HG02943 (cell line): ENCODE measurements around the gene PHACTR1.

Experiments used
- ATAC-seq: cut with Tn5 transposase; IDR thresholded peaks from one replicate; pipeline ENCODE4 v1.9.1; 2021; ENCODE audit warnings: mild to moderate bottlenecking, low read depth, moderate library complexity; ENCODE audit not compliant: unreplicated experiment

The PHACTR1 gene

GRCh38 chr6:13172291-13172690, 455.7 kb downstream of the PHACTR1 start:
- no peak for ATAC-seq

DNA sequence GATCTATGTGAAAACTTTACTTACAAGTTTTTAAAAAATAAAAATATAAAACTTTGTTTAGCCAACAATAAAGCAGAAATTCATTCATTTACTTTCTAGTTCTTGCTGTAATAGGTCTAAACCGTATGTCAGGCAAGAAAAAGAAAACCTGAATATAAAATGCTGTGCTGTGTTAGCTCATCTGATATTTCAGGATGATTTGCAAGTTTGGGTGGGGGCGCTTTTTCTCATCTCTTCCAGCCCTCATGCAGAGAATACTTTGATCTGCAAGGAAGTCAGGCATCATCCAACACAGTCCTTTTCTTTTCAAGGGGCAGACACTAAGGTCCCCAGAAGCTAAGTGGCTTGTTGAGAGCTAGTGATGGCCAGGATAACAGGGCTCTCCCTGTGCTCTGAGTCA, 458.5 kb downstream of the PHACTR1 start:
- no peak for ATAC-seq

GRCh38 chr6:13175759-13176158, 459.2 kb downstream of the PHACTR1 start:
- ATAC-seq = no peak

DNA sequence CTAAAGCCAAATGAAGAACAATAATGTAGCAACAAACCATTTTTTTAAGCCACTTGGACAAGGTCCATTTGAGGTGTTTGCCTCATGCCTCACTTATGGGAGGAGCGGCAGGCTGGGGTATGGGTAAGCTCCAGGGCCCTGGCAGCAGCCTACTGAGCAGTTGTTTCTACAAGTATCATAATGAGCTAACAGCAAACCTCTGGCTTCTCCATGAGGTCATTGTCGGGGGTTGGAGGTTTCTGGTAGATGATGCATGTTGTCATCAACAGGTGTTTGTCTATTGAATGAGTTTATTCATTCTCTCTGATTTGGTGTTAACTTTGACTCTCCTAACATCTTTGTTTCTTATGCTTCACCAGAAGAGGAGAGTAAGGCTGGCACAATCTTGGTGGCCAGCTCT, 461.1 kb downstream of the PHACTR1 start:
- no peak for ATAC-seq

- ATAC-seq = no peak
Observed at GRCh38 chr6:13178107-13178506, 461.5 kb downstream of the PHACTR1 start.

DNA sequence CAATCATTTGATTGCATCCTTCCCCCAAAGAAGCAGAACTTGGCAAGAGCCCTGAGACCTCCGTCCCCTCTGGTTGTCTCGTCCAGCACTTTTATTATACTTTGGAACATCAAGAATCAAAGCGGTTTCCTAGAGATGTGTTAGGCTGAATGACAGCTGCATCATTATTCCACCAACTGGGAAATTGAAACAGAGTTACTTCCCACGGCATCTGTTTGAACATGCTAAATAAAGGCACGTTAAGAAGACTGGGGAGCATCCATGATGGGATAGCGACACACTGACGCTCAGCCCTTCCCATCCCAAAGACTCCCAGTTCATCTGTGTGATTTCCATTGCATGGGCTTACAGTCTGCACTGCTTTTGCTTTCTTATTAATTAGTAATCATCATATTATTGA, 464.0 kb downstream of the PHACTR1 start:
- ATAC-seq = no peak

DNA sequence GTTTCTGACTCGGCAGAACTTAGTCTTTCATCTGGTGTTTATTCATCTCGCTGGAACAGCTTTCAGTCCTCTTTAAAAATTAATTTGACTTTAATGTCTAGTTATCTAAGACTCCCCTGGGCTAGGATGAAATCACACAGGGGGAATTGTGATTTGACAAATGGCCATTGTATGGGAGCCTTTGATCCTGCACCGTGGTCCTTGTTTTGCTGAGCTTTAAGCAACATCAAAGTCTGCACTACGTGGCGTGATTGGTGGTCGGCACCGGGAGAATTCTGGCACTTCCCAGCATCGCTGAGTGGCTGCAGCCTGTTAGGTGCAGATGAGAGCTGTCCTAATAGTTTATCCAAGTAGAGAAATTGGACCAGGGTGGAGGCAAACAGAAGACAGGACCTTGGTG, 464.8 kb downstream of the PHACTR1 start:
- no peak for ATAC-seq

DNA sequence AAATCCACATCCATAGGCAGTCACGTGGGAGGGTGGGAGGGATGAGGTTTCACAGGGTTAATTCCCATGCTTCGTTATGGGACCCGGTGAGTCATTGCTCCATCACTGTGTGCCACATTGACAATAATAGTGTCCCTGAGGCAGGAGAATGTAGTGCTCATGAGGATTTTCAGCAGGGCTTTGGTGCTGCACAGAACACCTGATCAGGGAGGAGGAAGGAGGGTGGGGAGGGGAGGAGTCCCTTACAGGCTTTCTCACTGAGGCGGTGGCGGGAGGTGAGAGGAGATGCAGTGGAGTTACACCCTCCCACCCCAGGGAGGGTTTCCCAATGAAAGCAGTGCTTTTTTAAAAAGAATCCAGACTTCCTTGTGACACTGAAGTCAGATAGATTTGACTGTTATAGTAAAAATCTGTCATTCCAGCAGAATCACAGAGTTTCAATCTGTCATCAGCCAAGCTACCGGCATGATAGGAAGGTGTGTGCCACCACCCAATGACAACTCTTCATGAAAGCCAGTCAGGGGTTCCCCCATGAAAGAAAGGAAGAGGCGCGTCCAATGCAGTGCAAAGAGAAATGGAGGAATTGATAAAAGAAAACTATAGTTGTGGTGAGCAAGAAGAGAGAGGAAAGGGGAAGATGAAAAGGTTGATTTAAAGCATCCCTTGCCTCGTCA, 467.0 kb downstream of the PHACTR1 start:
- no peak for ATAC-seq

- no peak for ATAC-seq
Observed at GRCh38 chr6:13184089-13184468, 467.5 kb downstream of the PHACTR1 start.

DNA sequence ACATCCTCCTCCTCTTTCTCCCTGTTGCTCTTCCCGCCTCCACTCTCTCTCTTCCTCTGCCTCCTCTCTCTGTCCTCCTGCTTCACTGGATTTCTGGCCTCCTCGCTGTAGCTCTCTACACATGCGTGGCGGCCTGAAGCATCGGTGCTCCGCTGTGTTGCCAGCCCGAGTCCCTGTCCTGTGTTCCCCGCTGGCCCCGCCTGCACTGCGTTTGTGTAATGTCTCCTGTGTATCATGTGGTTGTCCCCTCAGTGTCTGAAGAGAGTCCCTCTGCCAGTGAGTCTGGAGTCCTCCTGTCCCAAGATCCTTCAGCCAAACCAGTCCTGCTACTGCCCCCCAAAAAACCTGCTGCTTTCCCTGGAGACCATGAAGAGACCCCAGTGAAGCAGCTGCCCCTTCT, 468.0 kb downstream of the PHACTR1 start:
- ATAC-seq = no peak

DNA sequence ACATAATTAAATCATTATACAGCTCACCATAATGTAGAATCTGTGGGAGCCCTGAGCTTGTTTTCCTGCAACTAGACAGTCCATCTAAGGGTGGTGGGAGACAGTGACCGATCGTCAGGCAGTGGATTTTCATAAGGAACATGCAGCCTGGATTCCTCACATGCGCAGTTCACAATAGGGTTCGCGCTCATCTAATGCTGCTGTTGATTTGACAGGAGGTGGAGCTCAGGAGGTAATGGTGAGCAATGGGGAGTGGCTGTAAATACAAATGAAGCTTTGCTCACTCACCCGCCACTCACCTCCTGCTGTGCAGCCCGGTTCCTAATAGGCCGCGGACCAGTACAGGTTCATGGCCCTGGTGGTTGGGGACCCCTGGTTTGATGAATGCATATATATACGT, 470.3 kb downstream of the PHACTR1 start:
- no peak for ATAC-seq

DNA sequence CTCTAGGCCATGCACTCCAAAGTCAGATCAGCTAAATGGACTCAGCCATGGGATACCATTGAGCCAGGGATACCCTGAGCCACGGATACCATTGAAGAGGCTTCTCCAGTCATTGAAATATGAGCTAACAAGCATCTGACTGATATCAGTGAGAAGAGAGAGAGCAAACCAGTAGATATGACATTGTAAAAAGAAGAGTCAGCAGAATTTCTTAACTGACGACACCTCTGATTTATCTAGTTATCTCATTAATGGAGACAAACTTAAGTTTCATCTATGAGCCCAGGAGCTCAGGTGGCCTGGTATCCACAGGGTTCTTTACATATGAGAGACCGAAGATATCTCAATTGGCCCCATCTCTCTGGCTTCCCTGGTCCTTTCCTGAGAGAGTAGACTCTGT, 471.1 kb downstream of the PHACTR1 start:
- no peak for ATAC-seq

DNA sequence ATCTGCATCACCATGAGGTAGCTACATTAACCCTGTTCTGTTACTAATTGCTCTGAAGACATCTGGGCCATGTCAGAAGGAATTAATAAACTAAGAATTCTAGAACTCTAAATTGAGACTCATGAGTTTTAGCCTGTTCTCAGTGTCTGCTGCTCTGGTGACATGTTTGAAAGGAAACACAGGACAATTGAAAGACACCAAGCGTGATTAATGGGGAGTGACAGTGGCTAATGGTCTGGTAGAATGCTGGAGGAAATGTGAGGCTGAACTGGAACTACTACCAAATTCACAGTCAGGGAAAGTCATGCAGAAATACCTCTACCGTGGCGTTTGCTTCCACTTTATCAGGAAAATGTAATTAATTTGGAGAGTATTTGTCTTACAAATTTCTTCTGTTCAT, 471.7 kb downstream of the PHACTR1 start:
- no peak for ATAC-seq

GRCh38 chr6:13189710-13190109, 473.1 kb downstream of the PHACTR1 start:
- ATAC-seq = no peak

GRCh38 chr6:13190376-13190775, 473.8 kb downstream of the PHACTR1 start:
- no peak for ATAC-seq

- no peak for ATAC-seq
Observed at GRCh38 chr6:13191461-13191860, 474.9 kb downstream of the PHACTR1 start.

GRCh38 chr6:13194852-13195251, 478.3 kb downstream of the PHACTR1 start:
- ATAC-seq = no peak

GRCh38 chr6:13195803-13196202, 479.2 kb downstream of the PHACTR1 start:
- ATAC-seq = no peak

- ATAC-seq = no peak
Observed at GRCh38 chr6:13198168-13198567, 481.6 kb downstream of the PHACTR1 start.

- no peak for ATAC-seq
Observed at GRCh38 chr6:13201336-13201735, 484.8 kb downstream of the PHACTR1 start.

DNA sequence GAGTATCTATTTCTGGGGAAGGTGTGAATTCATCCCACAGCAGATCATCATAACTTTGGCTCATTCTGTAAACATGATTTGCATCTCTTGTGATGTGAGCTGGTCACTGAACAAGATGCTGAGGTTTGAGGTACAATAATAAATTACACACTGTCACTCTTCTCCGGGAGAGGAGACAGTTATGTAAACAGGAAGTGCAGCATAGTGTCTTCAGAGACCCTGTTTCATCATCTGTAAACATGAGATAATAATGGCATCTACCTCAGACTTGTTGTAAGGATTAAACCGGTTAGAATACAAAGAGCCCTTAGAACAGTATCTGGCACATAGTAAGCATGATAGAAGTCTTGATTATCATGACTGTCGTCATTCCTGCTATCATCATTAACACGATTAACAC, 486.6 kb downstream of the PHACTR1 start:
- ATAC-seq = no peak

GRCh38 chr6:13205106-13205505, 488.5 kb downstream of the PHACTR1 start:
- ATAC-seq = no peak

- ATAC-seq = no peak
Observed at GRCh38 chr6:13212096-13212495, 495.5 kb downstream of the PHACTR1 start.
